ENCODE data around the gene BTBD8.

The BTBD8 gene

GRCh38 chr1:92188436-92189255 is 108.5 kb downstream of the BTBD8 start:
- no peak overlapping the region for H3K4me3 ChIP-seq (ENCODE audit: insufficient read depth in 1 of 2, low read depth in 1 of 2, low read length in 2 of 2)
- WGBS: 89% methylated on average over 7 of the region's 7 CpGs

DNA sequence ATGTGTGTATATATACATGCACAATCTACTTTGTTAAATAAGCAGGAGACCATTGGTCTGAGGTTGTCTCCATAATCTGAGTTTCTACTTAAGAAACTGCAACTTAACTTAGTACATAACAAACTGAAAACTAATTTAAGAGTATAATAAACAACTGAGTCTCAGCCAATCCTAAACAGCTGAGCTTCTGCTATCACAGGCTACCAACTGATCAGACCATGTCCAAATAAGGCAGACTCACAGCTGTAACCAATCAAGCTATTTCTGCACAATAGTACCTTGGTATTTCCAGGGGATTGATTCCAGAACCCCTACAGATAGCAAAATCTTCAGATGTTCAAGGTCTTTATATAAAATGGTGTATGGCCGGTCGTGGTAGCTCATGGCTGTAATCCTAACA is 111.6 kb downstream of the BTBD8 start:
- H2BK5ac ChIP-seq (ENCODE audit: low read depth, low read length, poor library complexity, severe bottlenecking): no peak overlapping the region
- no peak overlapping the region for H3K4me3 ChIP-seq (ENCODE audit: insufficient read depth in 1 of 2, low read depth in 1 of 2, low read length in 2 of 2)
- H3K27ac ChIP-seq (ENCODE audit: low read length, poor library complexity, severe bottlenecking): no peak overlapping the region
- no peak overlapping the region for H4K8ac ChIP-seq (ENCODE audit: low read length)
- H3K4me2 ChIP-seq (ENCODE audit: low read length, poor library complexity, severe bottlenecking): no peak overlapping the region
- no peak overlapping the region for H2AFZ ChIP-seq (ENCODE audit: low read depth, low read length)
- H3K14ac ChIP-seq (ENCODE audit: low read length in 2 of 2): no peak overlapping the region
- no peak overlapping the region for H2AK5ac ChIP-seq (ENCODE audit: low read length, severe bottlenecking)
- H2BK120ac ChIP-seq (ENCODE audit: low read depth, low read length): no peak overlapping the region
- H2BK12ac ChIP-seq (ENCODE audit: low read length in 2 of 2): no peak overlapping the region
- H4K91ac ChIP-seq (ENCODE audit: low read length): no peak overlapping the region
- H3K27me3 ChIP-seq (ENCODE audit: control insufficient read depth in 1 of 2, insufficient read depth in 1 of 2, low read length in 2 of 2): no peaks in the 10 kb centered on the region
- H3K9ac ChIP-seq (ENCODE audit: low read length): no peak overlapping the region
- H2BK15ac ChIP-seq (ENCODE audit: low read depth, poor library complexity, severe bottlenecking): no peak overlapping the region
- no peaks in the 10 kb centered on the region for H3K4me1 ChIP-seq (ENCODE audit: control insufficient read depth, insufficient read depth, low read depth, low read length)
- WGBS: 90% methylated on average over 2 of the region's 2 CpGs
- no peaks in the 10 kb centered on the region for H3K36me3 ChIP-seq (ENCODE audit: control insufficient read depth in 1 of 2, insufficient read depth in 2 of 2, low read depth in 1 of 2, low read length in 2 of 2)
- no peak overlapping the region for H3K23ac ChIP-seq (ENCODE audit: low read length in 2 of 2)
- no peak overlapping the region for H3K18ac ChIP-seq (ENCODE audit: low read depth in 1 of 2, low read length in 2 of 2)
- no peaks in the 10 kb centered on the region for H3K79me1 ChIP-seq (replicated peaks; ENCODE audit: low read length, poor library complexity, severe bottlenecking)
- no peak overlapping the region for H3K4ac ChIP-seq (ENCODE audit: low read depth in 1 of 2, low read length in 2 of 2)
- no peak for DNase-seq
- H3K9me3 ChIP-seq (ENCODE audit: control insufficient read depth, low read length): no peaks in the 10 kb centered on the region

More at GRCh38 chr1:92188436-92189255, 108.5 kb downstream of the BTBD8 start:
- no peaks in the 10 kb centered on the region for H3K9me3 ChIP-seq (ENCODE audit: control insufficient read depth, low read length)
- H2AK5ac ChIP-seq (ENCODE audit: low read length, severe bottlenecking): no peak overlapping the region
- H2BK5ac ChIP-seq (ENCODE audit: low read depth, low read length, poor library complexity, severe bottlenecking): no peak overlapping the region
- no peak overlapping the region for H3K23ac ChIP-seq (ENCODE audit: low read length in 2 of 2)
- no peak overlapping the region for H3K18ac ChIP-seq (ENCODE audit: low read depth in 1 of 2, low read length in 2 of 2)
- no peak for DNase-seq
- H3K36me3 ChIP-seq (ENCODE audit: control insufficient read depth in 1 of 2, insufficient read depth in 2 of 2, low read depth in 1 of 2, low read length in 2 of 2): peaks cover 0 to 3% of the 10 kb centered on the region in 2 experiments
- H3K9ac ChIP-seq (ENCODE audit: low read length): no peak overlapping the region
- no peaks in the 10 kb centered on the region for H3K27me3 ChIP-seq (ENCODE audit: control insufficient read depth in 1 of 2, insufficient read depth in 1 of 2, low read length in 2 of 2)
- no peak overlapping the region for H2BK12ac ChIP-seq (ENCODE audit: low read length in 2 of 2)
- no peaks in the 10 kb centered on the region for H3K79me1 ChIP-seq (replicated peaks; ENCODE audit: low read length, poor library complexity, severe bottlenecking)
- H3K4ac ChIP-seq (ENCODE audit: low read depth in 1 of 2, low read length in 2 of 2): no peak overlapping the region
- H4K8ac ChIP-seq (ENCODE audit: low read length): no peak overlapping the region
- no peak overlapping the region for H2AFZ ChIP-seq (ENCODE audit: low read depth, low read length)
- H3K14ac ChIP-seq (ENCODE audit: low read length in 2 of 2): no peak overlapping the region
- H4K91ac ChIP-seq (ENCODE audit: low read length): no peak overlapping the region
- no peak overlapping the region for H2BK120ac ChIP-seq (ENCODE audit: low read depth, low read length)
- H3K27ac ChIP-seq (ENCODE audit: low read length, poor library complexity, severe bottlenecking): no peak overlapping the region
- H3K4me1 ChIP-seq (ENCODE audit: control insufficient read depth, insufficient read depth, low read depth, low read length): no peaks in the 10 kb centered on the region
- no peak overlapping the region for H3K4me2 ChIP-seq (ENCODE audit: low read length, poor library complexity, severe bottlenecking)
- no peak overlapping the region for H2BK15ac ChIP-seq (ENCODE audit: low read depth, poor library complexity, severe bottlenecking)

- Histone ChIP-seq H3K27ac (ENCODE audit: low read length, poor library complexity, severe bottlenecking) (no peak overlapping the region), H2AK5ac (ENCODE audit: low read length, severe bottlenecking) (no peak overlapping the region), H2AFZ (ENCODE audit: low read depth, low read length) (no peak overlapping the region), H3K36me3 (ENCODE audit: control insufficient read depth in 1 of 2, insufficient read depth in 2 of 2, low read depth in 1 of 2, low read length in 2 of 2) (no peaks in the 10 kb centered on the region), H4K8ac (ENCODE audit: low read length) (no peak overlapping the region), H3K27me3 (ENCODE audit: control insufficient read depth in 1 of 2, insufficient read depth in 1 of 2, low read length in 2 of 2) (no peaks in the 10 kb centered on the region), H3K23ac (ENCODE audit: low read length in 2 of 2) (no peak overlapping the region), H3K4ac (ENCODE audit: low read depth in 1 of 2, low read length in 2 of 2) (no peak overlapping the region), H3K14ac (ENCODE audit: low read length in 2 of 2) (no peak overlapping the region), H3K9me3 (ENCODE audit: control insufficient read depth, low read length) (no peaks in the 10 kb centered on the region), H3K4me2 (ENCODE audit: low read length, poor library complexity, severe bottlenecking) (no peak overlapping the region), H3K4me1 (ENCODE audit: control insufficient read depth, insufficient read depth, low read depth, low read length) (no peaks in the 10 kb centered on the region), H2BK12ac (ENCODE audit: low read length in 2 of 2) (no peak overlapping the region), H3K18ac (ENCODE audit: low read depth in 1 of 2, low read length in 2 of 2) (no peak overlapping the region), H2BK15ac (ENCODE audit: low read depth, poor library complexity, severe bottlenecking) (no peak overlapping the region), H4K91ac (ENCODE audit: low read length) (no peak overlapping the region), H3K79me1 (replicated peaks; ENCODE audit: low read length, poor library complexity, severe bottlenecking) (no peaks in the 10 kb centered on the region), H3K4me3 (ENCODE audit: insufficient read depth in 1 of 2, low read depth in 1 of 2, low read length in 2 of 2) (no peak overlapping the region), H3K9ac (ENCODE audit: low read length) (no peak overlapping the region), H2BK120ac (ENCODE audit: low read depth, low read length) (no peak overlapping the region), H2BK5ac (ENCODE audit: low read depth, low read length, poor library complexity, severe bottlenecking) (no peak overlapping the region)
- no peak for DNase-seq
- 97% methylated on average over 8 of the region's 9 CpGs for WGBS
Measured at GRCh38 chr1:92192246-92192645, 112.1 kb downstream of the BTBD8 start.

DNA sequence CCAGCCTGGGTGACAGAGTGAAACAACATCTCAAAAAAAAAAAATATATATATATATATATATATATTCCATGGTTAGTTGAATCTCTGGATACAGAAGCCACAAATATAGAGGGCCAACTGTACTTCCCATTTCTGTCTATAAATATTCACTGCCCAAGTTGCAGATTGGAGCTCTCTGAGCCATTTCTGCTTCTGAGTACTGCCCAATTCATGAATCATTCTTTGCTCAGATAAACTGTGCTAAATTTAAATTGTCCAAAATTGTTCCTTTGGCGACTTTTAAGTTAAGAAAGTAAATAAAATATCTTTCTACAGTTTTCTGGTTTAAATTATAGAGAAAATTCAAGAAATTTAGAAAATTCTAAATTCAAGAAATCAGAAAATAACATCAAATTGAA is 114.4 kb downstream of the BTBD8 start:
- Histone ChIP-seq H3K27me3 (ENCODE audit: control insufficient read depth in 1 of 2, insufficient read depth in 1 of 2, low read length in 2 of 2) (no peaks in the 10 kb centered on the region), H2BK120ac (ENCODE audit: low read depth, low read length) (no peak overlapping the region), H3K4ac (ENCODE audit: low read depth in 1 of 2, low read length in 2 of 2) (no peak overlapping the region), H4K8ac (ENCODE audit: low read length) (no peak overlapping the region), H3K4me3 (ENCODE audit: insufficient read depth in 1 of 2, low read depth in 1 of 2, low read length in 2 of 2) (no peak overlapping the region), H2AK5ac (ENCODE audit: low read length, severe bottlenecking) (no peak overlapping the region), H3K4me1 (ENCODE audit: control insufficient read depth, insufficient read depth, low read depth, low read length) (no peaks in the 10 kb centered on the region), H3K79me1 (replicated peaks; ENCODE audit: low read length, poor library complexity, severe bottlenecking) (no peaks in the 10 kb centered on the region), H2BK5ac (ENCODE audit: low read depth, low read length, poor library complexity, severe bottlenecking) (no peak overlapping the region), H2AFZ (ENCODE audit: low read depth, low read length) (no peak overlapping the region), H3K14ac (ENCODE audit: low read length in 2 of 2) (no peak overlapping the region), H3K18ac (ENCODE audit: low read depth in 1 of 2, low read length in 2 of 2) (no peak overlapping the region), H3K9ac (ENCODE audit: low read length) (no peak overlapping the region), H3K27ac (ENCODE audit: low read length, poor library complexity, severe bottlenecking) (no peak overlapping the region), H3K23ac (ENCODE audit: low read length in 2 of 2) (no peak overlapping the region), H4K91ac (ENCODE audit: low read length) (no peak overlapping the region), H3K4me2 (ENCODE audit: low read length, poor library complexity, severe bottlenecking) (no peak overlapping the region), H2BK15ac (ENCODE audit: low read depth, poor library complexity, severe bottlenecking) (no peak overlapping the region), H3K36me3 (ENCODE audit: control insufficient read depth in 1 of 2, insufficient read depth in 2 of 2, low read depth in 1 of 2, low read length in 2 of 2) (no peaks in the 10 kb centered on the region), H3K9me3 (ENCODE audit: control insufficient read depth, low read length) (no peaks in the 10 kb centered on the region), H2BK12ac (ENCODE audit: low read length in 2 of 2) (no peak overlapping the region)
- no peak for DNase-seq
- WGBS: no CpG with 5 or more reads among the region's 1 CpG

Data from mesenchymal stem cell (in vitro differentiated cells and primary cell).